GM23338 (cell line): ENCODE measurements around the gene HTR7. TPM values are rescaled to one million over a fixed set of nuclear protein-coding genes. Genes with fewer than 3 reads are reported as not detected.

Experiments
- ATAC-seq: fragments of 200-7000 bp; cut with Tn5 transposase; 3 replicates; pipeline ENCODE4 v1.9.1; 2020
- DNase-seq: peaks from one replicate; pipeline ENCODE4 v3.0.0-alpha.2; 2015; ENCODE audit warnings: low spot score
- H2AFZ ChIP-seq: fragments of 200-600 bp; sonication (generic); 2 replicates; pipeline ENCODE4 v1.8.0; 2016; ENCODE audit warnings: antibody characterized with exemption, mild to moderate bottlenecking, moderate library complexity
- H3F3A ChIP-seq: fragments of 200-600 bp; sonication (generic); replicated peaks from 2 replicates; pipeline ENCODE4 v1.8.0; 2017; ENCODE audit warnings: antibody characterized with exemption, mixed run types, low read depth
- H3K27ac ChIP-seq: fragments of 200-600 bp; sonication (generic); 2 replicates; pipeline ENCODE4 v1.6.1; 2016; ENCODE audit warnings: low read depth
- H3K27me3 ChIP-seq: fragments of 200-600 bp; sonication (generic); 2 replicates; pipeline ENCODE4 v1.8.0; 2016; ENCODE audit warnings: mild to moderate bottlenecking, mixed run types, moderate library complexity; ENCODE audit not compliant: insufficient read depth
- H3K36me3 ChIP-seq: fragments of 200-600 bp; sonication (generic); 2 replicates; pipeline ENCODE4 v1.8.0; 2016; ENCODE audit warnings: mild to moderate bottlenecking; ENCODE audit not compliant: insufficient read depth
- H3K4me1 ChIP-seq: fragments of 200-600 bp; sonication (generic); 2 replicates; pipeline ENCODE4 v1.8.0; 2016; ENCODE audit warnings: mild to moderate bottlenecking, moderate library complexity; ENCODE audit not compliant: insufficient read depth
- H3K4me2 ChIP-seq: fragments of 200-600 bp; sonication (generic); 2 replicates; pipeline ENCODE4 v1.7.1; 2017; ENCODE audit warnings: mixed run types
- H3K4me3 ChIP-seq: fragments of 200-600 bp; sonication (generic); 2 replicates; pipeline ENCODE4 v1.6.1; 2016; ENCODE audit warnings: mixed run types
- H3K79me2 ChIP-seq: fragments of 200-600 bp; sonication (generic); replicated peaks from 2 replicates; pipeline ENCODE4 v1.8.0; 2017; ENCODE audit warnings: mild to moderate bottlenecking; ENCODE audit not compliant: insufficient read depth
- H3K9me2 ChIP-seq: fragments of 200-600 bp; sonication (generic); 2 replicates; pipeline ENCODE4 v1.8.0; 2017; ENCODE audit not compliant: insufficient read depth
- H4K20me1 ChIP-seq: fragments of 200-600 bp; sonication (generic); replicated peaks from 2 replicates; pipeline ENCODE4 v1.8.0; 2017; ENCODE audit warnings: mild to moderate bottlenecking; ENCODE audit not compliant: insufficient read depth
- H3K27ac Mint-ChIP-seq: 2 replicates; pipeline ENCODE4 v1.8.0; 2020; ENCODE audit warnings: inconsistent platforms, mild to moderate bottlenecking, moderate library complexity, mixed read lengths
- H3K27me3 Mint-ChIP-seq: 3 replicates; pipeline ENCODE4 v1.8.0; 2022; ENCODE audit warnings: low read depth, mild to moderate bottlenecking, moderate library complexity, mixed read lengths, inconsistent platforms; ENCODE audit not compliant: insufficient read depth, poor library complexity
- H3K36me3 Mint-ChIP-seq: 3 replicates; pipeline ENCODE4 v1.8.0; 2021; ENCODE audit warnings: low read depth, mild to moderate bottlenecking, inconsistent platforms, moderate library complexity, mixed read lengths
- H3K4me1 Mint-ChIP-seq: 3 replicates; pipeline ENCODE4 v1.8.0; 2020; ENCODE audit warnings: mild to moderate bottlenecking, inconsistent platforms, mixed read lengths
- H3K4me3 Mint-ChIP-seq: 3 replicates; pipeline ENCODE4 v1.8.0; 2021; ENCODE audit warnings: moderate library complexity, mild to moderate bottlenecking, inconsistent platforms, mixed read lengths
- H3K9me3 Mint-ChIP-seq: 3 replicates; pipeline ENCODE4 v1.8.0; 2020; ENCODE audit warnings: moderate library complexity, mild to moderate bottlenecking, inconsistent platforms, mixed read lengths
- CTCF ChIP-seq, 2 experiments: fragments of 200-600 bp in 1 of 2; sonication (generic) in 1 of 2; conservative IDR thresholded peaks; 2 replicates each; pipeline versions ENCODE4 v1.5.1 to v1.6.1; 2016 to 2017; ENCODE audit warnings: antibody characterized with exemption in 2 of 2, low read depth in 2 of 2, mild to moderate bottlenecking in 2 of 2, moderate library complexity in 1 of 2
- JUNB ChIP-seq: IDR thresholded peaks from one replicate; pipeline ENCODE4 v1.6.1; 2016; ENCODE audit warnings: antibody characterized with exemption; ENCODE audit not compliant: unreplicated experiment
- NANOG ChIP-seq: IDR thresholded peaks from 2 replicates; pipeline ENCODE4 v1.6.1; 2016; ENCODE audit warnings: antibody characterized with exemption, borderline replicate concordance
- STAT1 ChIP-seq: IDR thresholded peaks from one replicate; pipeline ENCODE4 v1.6.1; 2016; ENCODE audit warnings: antibody characterized with exemption; ENCODE audit not compliant: unreplicated experiment
- ZNF114 ChIP-seq: fragments of 250-450 bp; sonication (Bioruptor Pico); IDR thresholded peaks from 2 replicates; pipeline ENCODE4 v1.5.0; 2020; ENCODE audit warnings: mild to moderate bottlenecking, moderate library complexity
- ZNF331 ChIP-seq: fragments of 250-450 bp; sonication (Bioruptor Pico); IDR thresholded peaks from 2 replicates; pipeline ENCODE4 v1.5.0; 2020; ENCODE audit warnings: low read depth, mild to moderate bottlenecking, moderate library complexity
- ZNF462 ChIP-seq: fragments of 250-450 bp; sonication (Bioruptor Pico); IDR thresholded peaks from 2 replicates; pipeline ENCODE4 v1.5.0; 2020; ENCODE audit warnings: mild to moderate bottlenecking, moderate library complexity
- polyA plus RNA-seq: library from polyadenylated mRNA; unstranded; fragments of >200 nt; fragmentation: Nextera tagmentation; extraction: Ambion mirVana; gene quantifications from 2 replicates; pipeline ENCODE4 v1.2.1, GENCODE V29; 2016
- total RNA-seq: library from RNA; depleted of rRNA; stranded (reverse); fragments of >200 nt; shearing (Covaris generic); gene quantifications from 2 replicates; pipeline ENCODE4 v1.2.3, GENCODE V29; 2014

HTR7 gene
- total and polyA plus RNA-seq, 2 experiments from 2014 or later = 7.0 to 42.2 TPM

GRCh38 chr10:90866050-90866598, 8.3 kb upstream of the HTR7 start:
- H3K27me3 ChIP-seq = no peaks in the 10 kb centered on the region
- no peaks in the 10 kb centered on the region for H3K27me3 Mint-ChIP-seq

DNA sequence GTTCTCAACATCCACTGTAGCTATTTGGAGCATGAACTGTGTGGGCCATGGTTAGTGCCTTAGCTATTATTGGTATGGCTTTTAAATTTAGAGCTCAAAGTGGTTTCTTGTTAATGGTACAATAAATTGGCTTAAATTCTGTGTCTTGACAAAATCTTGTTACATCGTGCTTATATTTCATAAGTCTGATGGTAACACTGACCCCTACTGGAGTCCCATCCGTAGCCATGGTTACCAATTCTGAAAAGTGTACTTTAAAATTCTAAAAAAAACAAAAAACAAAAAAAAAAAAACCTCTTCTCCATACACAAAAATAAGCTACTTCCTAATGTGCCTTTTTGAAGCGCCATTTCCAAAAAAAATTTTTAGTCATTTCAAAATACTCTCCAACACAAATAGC, 7.6 kb upstream of the HTR7 start:
- H4K20me1 ChIP-seq = no peaks in the 10 kb centered on the region
- Mint-ChIP-seq H3K4me1 (peaks cover 23% of the 10 kb centered on the region), H3K4me3 (no peak overlapping the region), H3K36me3 (peaks cover 9% of the 10 kb centered on the region; the same call in 2 of the 3 replicates), H3K27ac (no peak overlapping the region), H3K27me3 (no peaks in the 10 kb centered on the region), H3K9me3 (peaks cover 16% of the 10 kb centered on the region)
- 0 out of 2 replicates have a peak, but pooled peaks cover 4% of the 10 kb centered on the region for H3K9me2 ChIP-seq
- no peaks in the 10 kb centered on the region for H3K27me3 ChIP-seq
- peaks cover 7% of the 10 kb centered on the region for H3K4me1 ChIP-seq
- H3K36me3 ChIP-seq = 0 out of 2 replicates have a peak, but pooled peaks cover 2% of the 10 kb centered on the region
- no peak overlapping the region for H3K4me3 ChIP-seq
- H3K27ac ChIP-seq = no peak overlapping the region
- no peaks in the 10 kb centered on the region for H3K79me2 ChIP-seq
- ATAC-seq (no peak), DNase-seq (peak; percentile 19)
- H2AFZ ChIP-seq = no peak overlapping the region
- TF ChIP-seq CTCF (conservative IDR thresholded peaks at IDR 0.05; ENCODE audit: low read depth in 2 of 2) (peak; percentile 39 to 46; a peak in 3 of 4 replicates), JUNB (no peak), NANOG (no peak)
- H3K4me2 ChIP-seq = no peak overlapping the region
- no peaks in the 10 kb centered on the region for H3F3A ChIP-seq

More at GRCh38 chr10:90866050-90866598, 8.3 kb upstream of the HTR7 start:
- H3K36me3 ChIP-seq = 0 out of 2 replicates have a peak, but pooled peaks cover 2% of the 10 kb centered on the region
- no peak overlapping the region for H3K27ac ChIP-seq
- H3K4me1 ChIP-seq = peaks cover 8% of the 10 kb centered on the region
- no peak overlapping the region for H3K4me3 ChIP-seq
- no peak overlapping the region for H2AFZ ChIP-seq
- Mint-ChIP-seq H3K27ac (no peak overlapping the region), H3K4me1 (peaks cover 26% of the 10 kb centered on the region), H3K36me3 (peaks cover 9% of the 10 kb centered on the region; the same call in 2 of the 3 replicates), H3K4me3 (no peak overlapping the region), H3K9me3 (peaks cover 16% of the 10 kb centered on the region)
- H3K79me2 ChIP-seq = no peaks in the 10 kb centered on the region
- no peaks in the 10 kb centered on the region for H4K20me1 ChIP-seq
- ATAC-seq (no peak), DNase-seq (no peak)
- H3K9me2 ChIP-seq = 0 out of 2 replicates have a peak, but pooled peaks cover 4% of the 10 kb centered on the region
- H3F3A ChIP-seq = no peaks in the 10 kb centered on the region
- no peak overlapping the region for H3K4me2 ChIP-seq
- TF ChIP-seq STAT1 = no peak

- peaks cover 15% of the 10 kb centered on the region for H3K4me1 ChIP-seq
- no peak overlapping the region for H2AFZ ChIP-seq
- Mint-ChIP-seq H3K4me1 (peaks cover 40% of the 10 kb centered on the region), H3K27ac (no peak overlapping the region), H3K27me3 (peaks cover 3% of the 10 kb centered on the region), H3K4me3 (no peak overlapping the region), H3K36me3 (no peaks in the 10 kb centered on the region), H3K9me3 (no peaks in the 10 kb centered on the region)
- H3K27ac ChIP-seq = no peak overlapping the region
- peaks cover 11% of the 10 kb centered on the region for H3K27me3 ChIP-seq
- no peaks in the 10 kb centered on the region for H3K79me2 ChIP-seq
- H4K20me1 ChIP-seq = no peaks in the 10 kb centered on the region
- H3K4me2 ChIP-seq = no peak overlapping the region
- H3K36me3 ChIP-seq = no peaks in the 10 kb centered on the region
- H3K4me3 ChIP-seq = no peak overlapping the region
- H3K9me2 ChIP-seq = no peaks in the 10 kb centered on the region
- peak; percentile 47 for DNase-seq
- no peak for ATAC-seq
- H3F3A ChIP-seq = 0 out of 2 replicates have a peak, but pooled peaks cover 4% of the 10 kb centered on the region
- no peak for TF ChIP-seq STAT1
- no peak for TF ChIP-seq ZNF462 (CRISPR knock-in tag)
- no peak for TF ChIP-seq ZNF114
- TF ChIP-seq ZNF331 (CRISPR knock-in tag) = no peak
Observed at GRCh38 chr10:90862908-90863514, 5.2 kb upstream of the HTR7 start.
